AML-193 (cell line): Measurements from ENCODE around the gene FAM25G.

Source experiments
- DNase-seq, 2 experiments: peaks; one replicate each; lab custom pipeline; 2025; lab: John Stamatoyannopoulos, UW

FAM25G gene

DNA sequence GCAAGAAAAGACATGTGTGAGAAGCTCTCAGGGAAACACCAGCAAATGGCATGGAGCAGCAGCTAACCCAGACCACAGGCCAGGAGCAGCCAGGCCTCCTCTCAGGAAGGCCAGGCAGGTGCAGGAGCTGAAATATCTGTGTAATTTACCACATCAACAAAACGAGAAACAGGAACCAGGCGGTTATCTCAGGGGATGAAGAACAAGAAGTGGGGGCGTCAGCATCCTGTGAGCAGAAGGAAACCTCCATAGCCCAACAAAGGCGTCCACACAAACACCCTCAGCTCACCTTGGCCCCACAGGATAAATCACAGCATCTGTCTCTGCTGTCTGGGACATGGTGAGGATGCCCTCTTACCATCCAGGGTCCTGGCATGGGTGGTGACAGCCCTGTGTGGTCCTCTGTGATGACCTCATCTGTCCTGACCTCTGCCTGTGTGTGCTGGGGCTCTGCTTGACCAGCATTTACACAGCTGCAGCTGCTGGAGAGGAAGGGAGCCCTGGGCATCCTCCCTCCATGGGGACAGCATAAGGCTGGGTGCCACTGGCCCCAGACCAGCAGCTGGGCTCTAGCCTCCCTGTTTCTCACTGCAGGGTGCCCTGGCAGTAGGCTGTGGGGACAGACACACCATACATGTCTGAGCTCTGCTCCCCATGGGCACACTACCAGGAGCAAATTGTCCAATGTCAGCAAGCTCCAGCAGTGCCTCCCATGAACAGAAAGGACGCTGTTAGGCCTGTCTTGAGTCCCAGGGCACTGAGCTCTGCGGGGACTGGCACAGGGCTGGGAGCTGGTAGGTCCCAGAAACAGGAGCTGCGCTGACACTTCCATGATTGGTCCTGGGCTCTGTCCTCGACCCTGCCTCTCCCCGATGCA, 42.2 kb downstream of the FAM25G start:
- DNase-seq: no peak

GRCh38 chr10:47447705-47448104, 43.8 kb downstream of the FAM25G start:
- DNase-seq: no peak

- no peak for DNase-seq
Observed at GRCh38 chr10:47447209-47447608, 44.3 kb downstream of the FAM25G start.

- no peak for DNase-seq
Observed at GRCh38 chr10:47445720-47446119, 45.8 kb downstream of the FAM25G start.

- DNase-seq: no peak
Observed at GRCh38 chr10:47444047-47444446, 47.5 kb downstream of the FAM25G start.

DNA sequence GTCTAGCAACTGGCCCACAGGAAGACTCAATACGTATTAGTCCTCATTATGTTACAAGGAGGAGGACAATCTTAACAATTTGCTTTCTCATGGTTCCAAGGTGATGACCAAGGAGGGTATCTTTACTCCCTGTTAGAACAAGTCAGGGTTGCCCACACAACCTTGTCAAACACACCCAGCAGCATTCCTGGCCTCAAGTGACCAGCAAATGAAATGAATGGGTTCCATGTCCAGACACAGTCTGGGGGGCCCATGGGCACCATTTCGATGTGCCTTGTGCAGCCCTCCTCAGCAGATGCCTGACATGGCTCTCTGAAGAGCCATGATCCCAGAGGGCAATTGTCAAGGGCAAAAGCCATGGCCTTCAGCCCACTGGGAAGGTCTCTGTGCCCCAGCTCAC, 48.4 kb downstream of the FAM25G start:
- DNase-seq: no peak

GRCh38 chr10:47442351-47442750, 49.1 kb downstream of the FAM25G start:
- DNase-seq: no peak

DNA sequence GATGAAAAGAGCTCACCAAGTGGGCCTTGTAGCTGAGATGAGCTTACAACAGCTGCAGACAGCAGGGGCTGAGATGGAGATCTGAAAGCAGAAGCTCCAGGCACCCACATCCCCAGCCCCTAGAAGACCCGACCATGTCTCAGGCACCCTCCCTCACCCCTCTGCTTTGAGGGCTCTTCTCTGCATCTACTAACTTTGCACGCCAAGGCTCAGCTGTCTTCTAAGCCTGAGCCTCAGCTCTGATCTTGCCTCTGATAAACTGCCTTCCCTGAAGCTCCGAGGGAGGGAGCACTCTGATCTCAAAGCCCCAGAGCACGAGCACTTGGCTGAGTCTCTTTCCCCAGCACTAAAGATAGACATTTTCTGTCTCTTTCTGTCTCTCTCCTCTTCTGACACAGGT, 49.6 kb downstream of the FAM25G start:
- DNase-seq: no peak

GRCh38 chr10:47440207-47440606, 51.3 kb downstream of the FAM25G start:
- DNase-seq: no peak

DNA sequence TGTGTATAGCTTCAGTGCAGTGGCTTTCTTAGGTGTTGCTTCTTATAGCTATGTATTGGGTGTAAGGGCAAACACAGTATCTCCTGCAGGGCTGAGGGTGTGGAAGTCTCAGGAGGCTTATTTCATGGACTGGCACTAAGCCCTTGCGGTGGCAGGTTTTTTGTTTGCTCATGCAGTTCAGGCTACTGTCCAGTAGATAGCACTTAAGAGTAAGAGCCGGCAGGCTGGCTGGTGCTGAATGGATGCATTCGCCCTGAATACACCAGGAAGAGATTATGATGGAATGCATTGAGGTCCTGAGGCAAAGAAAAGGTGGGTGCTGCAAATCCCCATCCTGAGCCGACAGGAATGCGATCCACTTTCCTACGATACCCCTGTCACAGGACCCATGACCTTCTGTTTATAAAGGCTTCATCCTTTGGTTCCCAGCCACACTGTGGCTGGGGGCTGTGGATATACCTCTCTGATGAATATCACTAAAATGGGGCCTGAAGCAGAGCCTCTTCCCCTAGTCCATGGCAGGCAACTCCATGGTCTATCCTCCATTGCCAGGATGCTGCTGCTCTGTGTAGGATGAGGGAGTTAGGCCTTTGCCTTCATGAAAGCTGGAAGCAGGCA, 52.5 kb downstream of the FAM25G start:
- no peak for DNase-seq
